Measurements from ENCODE around the gene ERC1. TPM values are rescaled to one million over a fixed set of nuclear protein-coding genes. Genes with fewer than 3 reads are reported as not detected.

Gene ERC1
- total RNA-seq, 4 donors from 2014 or later = 46.1 to 83.2 (median 63.8) TPM

- DNase-seq (ENCODE audit: low spot score) = no peak
- TF ChIP-seq, protein P1, sequence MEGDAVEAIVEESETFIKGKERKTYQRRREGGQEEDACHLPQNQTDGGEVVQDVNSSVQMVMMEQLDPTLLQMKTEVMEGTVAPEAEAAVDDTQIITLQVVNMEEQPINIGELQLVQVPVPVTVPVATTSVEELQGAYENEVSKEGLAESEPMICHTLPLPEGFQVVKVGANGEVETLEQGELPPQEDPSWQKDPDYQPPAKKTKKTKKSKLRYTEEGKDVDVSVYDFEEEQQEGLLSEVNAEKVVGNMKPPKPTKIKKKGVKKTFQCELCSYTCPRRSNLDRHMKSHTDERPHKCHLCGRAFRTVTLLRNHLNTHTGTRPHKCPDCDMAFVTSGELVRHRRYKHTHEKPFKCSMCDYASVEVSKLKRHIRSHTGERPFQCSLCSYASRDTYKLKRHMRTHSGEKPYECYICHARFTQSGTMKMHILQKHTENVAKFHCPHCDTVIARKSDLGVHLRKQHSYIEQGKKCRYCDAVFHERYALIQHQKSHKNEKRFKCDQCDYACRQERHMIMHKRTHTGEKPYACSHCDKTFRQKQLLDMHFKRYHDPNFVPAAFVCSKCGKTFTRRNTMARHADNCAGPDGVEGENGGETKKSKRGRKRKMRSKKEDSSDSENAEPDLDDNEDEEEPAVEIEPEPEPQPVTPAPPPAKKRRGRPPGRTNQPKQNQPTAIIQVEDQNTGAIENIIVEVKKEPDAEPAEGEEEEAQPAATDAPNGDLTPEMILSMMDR (IDR thresholded peaks at IDR 0.05) = no peak
- no peak for ATAC-seq (ENCODE audit: low FRiP score)
Observed at GRCh38 chr12:1439201-1439600, 448.2 kb downstream of the ERC1 start.

DNA sequence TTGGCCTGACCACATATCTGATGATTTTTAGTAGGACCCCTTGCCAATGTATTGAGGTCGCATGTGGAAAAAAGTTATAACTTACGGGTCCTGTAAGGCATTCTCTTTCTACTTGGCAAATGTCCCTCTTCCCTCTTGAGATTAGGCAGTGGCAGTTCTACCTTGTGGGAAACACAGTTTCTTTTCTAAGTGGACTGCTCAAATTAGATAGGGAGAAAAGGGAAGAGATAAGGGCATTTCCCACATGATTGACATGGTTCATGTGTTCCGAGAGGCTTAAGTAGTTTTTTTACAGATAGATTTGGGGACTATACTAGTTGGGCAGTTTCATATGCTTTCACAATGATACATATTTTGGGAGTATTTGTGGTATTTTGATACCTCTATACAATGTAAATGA, 448.7 kb downstream of the ERC1 start:
- TF ChIP-seq, protein P1 (IDR thresholded peaks at IDR 0.05) = no peak
- ATAC-seq (ENCODE audit: low FRiP score) = no peak
- no peak for DNase-seq (ENCODE audit: low spot score)

DNA sequence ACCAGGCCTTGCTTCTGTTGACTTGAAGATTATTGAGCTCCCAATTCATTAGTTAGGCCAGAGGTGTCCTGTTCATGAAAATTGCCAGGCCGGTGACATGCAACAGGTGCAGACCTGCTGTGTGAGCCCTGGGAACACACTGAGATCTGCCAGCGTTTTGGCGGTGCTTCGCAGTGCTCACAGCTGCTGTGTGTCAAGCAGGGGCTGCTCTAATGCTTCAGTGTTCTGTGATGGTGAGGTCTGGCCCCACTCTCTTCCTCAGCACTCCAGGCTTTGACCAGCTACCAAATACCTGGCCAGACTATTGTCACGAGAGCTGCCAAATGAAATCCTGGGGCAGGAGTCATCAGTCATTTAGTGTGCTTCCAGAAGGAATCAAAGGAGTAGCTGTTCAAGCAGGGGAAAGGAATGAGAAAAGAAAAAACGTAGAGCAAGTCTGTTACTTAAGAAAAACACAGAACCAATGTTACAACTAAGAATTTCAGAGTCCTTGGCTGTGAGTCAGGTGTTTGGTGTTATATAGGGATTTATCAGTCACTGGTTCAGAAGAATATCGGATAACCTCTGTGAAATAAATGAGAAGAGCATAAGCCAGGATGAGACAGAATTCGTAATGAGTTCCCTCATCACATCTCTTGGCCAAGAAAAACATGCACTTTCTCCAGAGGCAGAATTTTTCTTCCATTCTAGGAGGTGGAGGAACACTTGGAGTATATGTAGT, 452.6 kb downstream of the ERC1 start:
- TF ChIP-seq, protein P1 (IDR thresholded peaks at IDR 0.05) = no peak
- DNase-seq (ENCODE audit: low spot score) (no peak), ATAC-seq (ENCODE audit: low FRiP score) (no peak)

- no peak for DNase-seq (ENCODE audit: low spot score)
- ATAC-seq (ENCODE audit: low FRiP score) = no peak
- TF ChIP-seq, protein P1 (IDR thresholded peaks at IDR 0.05) = no peak
Observed at GRCh38 chr12:1444142-1444516, 453.1 kb downstream of the ERC1 start.

DNA sequence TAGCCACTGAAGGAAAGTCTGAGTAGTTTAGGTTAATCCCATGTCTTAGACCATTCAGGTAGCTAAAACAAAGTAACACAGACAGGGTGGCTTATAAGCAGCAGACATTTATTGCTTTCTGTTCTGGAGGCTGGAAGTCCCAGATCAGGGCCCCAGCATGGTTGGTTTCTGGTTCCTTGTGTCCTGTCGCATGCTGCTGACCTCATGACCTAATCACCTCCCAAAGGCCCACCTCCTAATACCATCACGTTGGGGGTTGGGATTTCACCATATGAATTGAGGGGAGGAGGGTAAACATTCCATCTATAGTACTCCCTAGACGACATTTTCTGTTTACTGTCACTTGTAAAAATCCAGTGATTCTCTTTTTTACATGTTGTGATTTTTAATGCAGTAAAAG, 454.8 kb downstream of the ERC1 start:
- no peak for DNase-seq (ENCODE audit: low spot score)
- ATAC-seq (ENCODE audit: low FRiP score) = no peak

DNA sequence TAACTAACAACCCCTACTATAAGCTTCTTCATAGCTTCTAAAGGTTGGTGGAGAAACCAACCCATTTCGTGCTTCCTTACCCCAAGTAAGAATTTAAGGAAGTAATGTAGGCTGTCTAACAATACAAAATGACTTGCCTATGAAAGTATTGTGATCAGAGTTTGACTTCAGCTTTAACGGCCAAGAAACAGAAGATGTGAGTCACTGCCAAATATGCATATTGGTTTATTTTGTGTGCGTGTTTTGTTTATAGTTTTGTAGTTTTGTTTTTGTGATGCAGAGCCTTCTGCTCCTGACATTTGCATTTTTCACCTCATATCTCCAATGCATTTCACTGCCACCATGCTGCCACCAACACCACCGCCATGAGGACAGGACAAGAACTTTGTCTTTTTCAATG, 457.3 kb downstream of the ERC1 start:
- ATAC-seq (ENCODE audit: low FRiP score) (no peak), DNase-seq (ENCODE audit: low spot score) (no peak)
- TF ChIP-seq, protein P1 (IDR thresholded peaks at IDR 0.05) = no peak

More for the DNA sequence above, 454.8 kb downstream of the ERC1 start:
- TF ChIP-seq, protein P1 (IDR thresholded peaks at IDR 0.05) = no peak

- TF ChIP-seq, protein P1 (IDR thresholded peaks at IDR 0.05) = no peak
- ATAC-seq (ENCODE audit: low FRiP score) (no peak), DNase-seq (ENCODE audit: low spot score) (no peak)
Observed at GRCh38 chr12:1453810-1454209, 462.8 kb downstream of the ERC1 start.

Measured in omental fat pad (tissue), 4 donors.